ENCODE measurements around the gene SHC3.

Gene SHC3

DNA sequence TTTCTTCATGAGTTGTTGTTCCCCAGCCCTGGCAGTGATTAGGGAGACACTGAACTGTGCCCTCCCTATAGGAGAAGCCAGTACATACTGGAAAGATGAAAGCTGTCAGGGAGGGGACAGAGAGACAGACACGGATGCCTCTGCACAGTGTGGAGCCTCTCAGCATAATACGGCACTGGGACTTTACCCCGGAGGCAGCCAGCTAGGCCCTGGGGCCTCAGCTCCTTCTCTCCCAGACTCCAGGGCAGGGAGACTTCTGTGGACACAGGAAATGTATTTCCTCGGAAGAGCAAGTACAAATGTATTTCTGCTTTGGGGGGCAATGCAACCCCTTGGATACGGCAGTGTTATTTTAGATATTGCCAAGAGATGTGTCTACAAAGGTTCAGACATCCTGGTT lies 125.3 kb downstream of the SHC3 start:
- Histone ChIP-seq H3K36me3 (no peaks in the 10 kb centered on the region), H3K27me3 (peaks cover 24% of the 10 kb centered on the region), H3K9me3 (no peaks in the 10 kb centered on the region), H3K4me1 (ENCODE audit: control insufficient read depth in 1 of 2, insufficient read depth in 1 of 2, low read depth in 1 of 2, low read length in 1 of 2) (no peaks in the 10 kb centered on the region), H3K27ac (no peak overlapping the region), H3K4me3 (ENCODE audit: low read depth in 1 of 2, low read length in 1 of 2) (no peak overlapping the region)
- TF ChIP-seq CTCF (IDR thresholded peaks at IDR 0.05), result no peak

GRCh38 chr9:89052470-89053097 lies 126.0 kb downstream of the SHC3 start:
- no peak overlapping the region for H3K27ac ChIP-seq

GRCh38 chr9:89051421-89052025 lies 127.1 kb downstream of the SHC3 start:
- Histone ChIP-seq H3K36me3 (no peaks in the 10 kb centered on the region), H3K9me3 (no peaks in the 10 kb centered on the region), H3K27ac (no peak overlapping the region), H3K27me3 (peaks cover 24% of the 10 kb centered on the region), H3K4me3 (ENCODE audit: low read depth in 1 of 2, low read length in 1 of 2) (no peak overlapping the region), H3K4me1 (ENCODE audit: control insufficient read depth in 1 of 2, insufficient read depth in 1 of 2, low read depth in 1 of 2, low read length in 1 of 2) (no peaks in the 10 kb centered on the region)
- no peak for TF ChIP-seq CTCF (IDR thresholded peaks at IDR 0.05)

More at GRCh38 chr9:89052470-89053097, 126.0 kb downstream of the SHC3 start:
- Histone ChIP-seq H3K27me3 (peaks cover 24% of the 10 kb centered on the region), H3K4me1 (ENCODE audit: control insufficient read depth in 1 of 2, insufficient read depth in 1 of 2, low read depth in 1 of 2, low read length in 1 of 2) (no peaks in the 10 kb centered on the region), H3K36me3 (no peaks in the 10 kb centered on the region), H3K9me3 (no peaks in the 10 kb centered on the region), H3K4me3 (ENCODE audit: low read depth in 1 of 2, low read length in 1 of 2) (no peak overlapping the region)
- TF ChIP-seq CTCF (IDR thresholded peaks at IDR 0.05), result no peak

GRCh38 chr9:89049646-89050045 lies 129.0 kb downstream of the SHC3 start:
- no peak for TF ChIP-seq CTCF (IDR thresholded peaks at IDR 0.05)
- no peaks in the 10 kb centered on the region for H3K36me3 ChIP-seq
- no peaks in the 10 kb centered on the region for H3K4me1 ChIP-seq (ENCODE audit: control insufficient read depth in 1 of 2, insufficient read depth in 1 of 2, low read depth in 1 of 2, low read length in 1 of 2)
- H3K27me3 ChIP-seq, result peaks cover 25% of the 10 kb centered on the region
- no peak overlapping the region for H3K4me3 ChIP-seq (ENCODE audit: low read depth in 1 of 2, low read length in 1 of 2)
- H3K9me3 ChIP-seq, result no peaks in the 10 kb centered on the region
- H3K27ac ChIP-seq, result no peak overlapping the region

DNA sequence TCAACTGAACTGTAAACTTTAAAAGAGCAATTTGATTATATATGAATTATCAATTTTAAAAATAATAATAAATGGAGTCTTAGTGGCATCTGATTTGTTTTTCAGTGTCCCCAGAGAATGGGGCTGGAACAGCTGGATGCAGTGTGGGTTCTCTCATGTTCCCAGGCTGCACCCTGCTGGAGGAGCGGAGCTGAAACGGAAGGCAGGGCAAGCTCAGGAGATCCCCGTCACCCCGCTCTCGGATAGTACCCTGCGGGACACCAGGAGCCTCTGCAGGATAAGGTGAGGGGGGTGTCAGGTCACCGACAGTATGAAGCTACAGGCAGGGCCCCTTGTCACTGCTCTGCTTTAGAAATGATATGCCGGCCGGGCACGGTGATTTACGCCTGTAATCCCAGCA lies 130.0 kb downstream of the SHC3 start:
- Histone ChIP-seq H3K4me1 (ENCODE audit: control insufficient read depth in 1 of 2, insufficient read depth in 1 of 2, low read depth in 1 of 2, low read length in 1 of 2) (no peaks in the 10 kb centered on the region), H3K4me3 (ENCODE audit: low read depth in 1 of 2, low read length in 1 of 2) (no peak overlapping the region), H3K9me3 (no peaks in the 10 kb centered on the region), H3K36me3 (no peaks in the 10 kb centered on the region), H3K27me3 (peaks cover 27% of the 10 kb centered on the region), H3K27ac (no peak overlapping the region)
- TF ChIP-seq CTCF (IDR thresholded peaks at IDR 0.05), result no peak

Data from neutrophil (primary cell).